ENCODE results near the gene HSD3B7. TPM values are rescaled to one million over a fixed set of nuclear protein-coding genes. Genes with fewer than 3 reads are reported as not detected.
"Not testable (repeated sequence)": the region's sequence is repeated elsewhere in the genome, so short reads cannot be mapped to it uniquely, and the experiment has no call there.

HSD3B7 gene
- 10 to 100 TPM in 1 of 2 donors, 1 to 10 TPM in 1; 6.6 to 12.1 TPM for polyA plus RNA-seq

- H3K27ac ChIP-seq (ENCODE audit: low read depth in 2 of 2, low read length in 1 of 2): peak within 1 kb of the TSS; percentile 65 to 67
Measured at GRCh38 chr16:30984669-30985400, at the start of gene HSD3B7. HSD3B7 (plus strand) TSS chr16:30985207; CDS start chr16:30985659, 452 bp downstream.

GRCh38 chr16:30937692-30938091 lies 47.3 kb upstream of the HSD3B7 start:
- WGBS, 2 donors: 46 to 53% methylated on average over 5 of the region's 5 CpGs
- peaks cover 4 to 15% of the 10 kb centered on the region in 2 donors for H3K36me3 ChIP-seq (ENCODE audit: control insufficient read depth in 2 of 2, insufficient read depth in 2 of 2, low read length in 1 of 2)
- no peaks in the 10 kb centered on the region for H3K9me3 ChIP-seq (ENCODE audit: control insufficient read depth in 2 of 2, insufficient read depth in 1 of 2, low read depth in 1 of 2, low read length in 1 of 2)
- H3K27me3 ChIP-seq (ENCODE audit: control insufficient read depth in 1 of 2, insufficient read depth in 2 of 2, low read length in 2 of 2): no peaks in the 10 kb centered on the region
- H3K4me3 ChIP-seq (ENCODE audit: low read depth in 1 of 2, low read length in 2 of 2): no peak overlapping the region
- H3K27ac ChIP-seq (ENCODE audit: low read depth in 2 of 2, low read length in 1 of 2): peak overlapping the region in 1 of 2 donors; percentile 7
- peaks cover 4 to 8% of the 10 kb centered on the region in 2 donors for H3K4me1 ChIP-seq (ENCODE audit: control insufficient read depth in 2 of 2, insufficient read depth in 2 of 2, low read length in 1 of 2)

More at GRCh38 chr16:30984669-30985400, at the start of gene HSD3B7:
- Histone ChIP-seq H3K9me3 (ENCODE audit: control insufficient read depth in 2 of 2, insufficient read depth in 1 of 2, low read depth in 1 of 2, low read length in 1 of 2) (no peaks in the 10 kb centered on the region), H3K36me3 (ENCODE audit: control insufficient read depth in 2 of 2, insufficient read depth in 2 of 2, low read length in 1 of 2) (peaks cover 0 to 23% of the 10 kb centered on the region in 2 donors), H3K27me3 (ENCODE audit: control insufficient read depth in 1 of 2, insufficient read depth in 2 of 2, low read length in 2 of 2) (no peaks in the 10 kb centered on the region), H3K4me3 (ENCODE audit: low read depth in 1 of 2, low read length in 2 of 2) (peak within 1 kb of the TSS; percentile 32 to 62), H3K4me1 (ENCODE audit: control insufficient read depth in 2 of 2, insufficient read depth in 2 of 2, low read length in 1 of 2) (peaks cover 0 to 12% of the 10 kb centered on the region in 2 donors)
- 27 to 29% methylated on average over 22 to 24 of the region's 24 CpGs for WGBS, 2 donors

DNA sequence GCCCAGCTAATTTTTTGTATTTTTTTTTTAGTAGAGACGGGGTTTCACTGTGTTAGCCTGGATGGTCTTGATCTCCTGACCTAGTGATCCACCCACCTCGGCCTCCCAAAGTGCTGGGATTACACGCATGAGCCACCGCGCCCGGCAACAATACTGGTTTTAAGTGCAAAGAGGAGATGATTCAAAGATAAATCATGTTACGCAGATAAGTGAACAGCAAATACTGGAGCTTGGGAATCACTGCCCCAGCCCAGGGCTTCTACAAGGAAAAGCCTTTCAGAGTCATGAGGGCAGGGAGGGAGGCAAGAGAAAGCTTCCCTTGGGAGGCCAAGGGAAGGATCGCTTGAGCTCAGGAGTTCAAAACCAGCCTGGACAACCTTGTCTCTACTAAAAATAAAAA lies 45.4 kb upstream of the HSD3B7 start:
- H3K4me1 ChIP-seq (ENCODE audit: control insufficient read depth in 2 of 2, insufficient read depth in 2 of 2, low read length in 1 of 2); H3K4me3 ChIP-seq (ENCODE audit: low read depth in 1 of 2, low read length in 2 of 2); H3K9me3 ChIP-seq (ENCODE audit: control insufficient read depth in 2 of 2, insufficient read depth in 1 of 2, low read depth in 1 of 2, low read length in 1 of 2); H3K27me3 ChIP-seq (ENCODE audit: control insufficient read depth in 1 of 2, insufficient read depth in 2 of 2, low read length in 2 of 2): not testable (repeated sequence)
- Histone ChIP-seq H3K27ac (ENCODE audit: low read depth in 2 of 2, low read length in 1 of 2) (peak overlapping the region in 1 of 2 donors; percentile 24), H3K36me3 (ENCODE audit: control insufficient read depth in 2 of 2, insufficient read depth in 2 of 2, low read length in 1 of 2) (peaks cover 6 to 23% of the 10 kb centered on the region in 2 donors)
- 77 to 85% methylated on average over 8 of the region's 8 CpGs for WGBS, 2 donors

- Histone ChIP-seq H3K36me3 (ENCODE audit: control insufficient read depth in 2 of 2, insufficient read depth in 2 of 2, low read length in 1 of 2) (peaks cover 5 to 24% of the 10 kb centered on the region in 2 donors), H3K9me3 (ENCODE audit: control insufficient read depth in 2 of 2, insufficient read depth in 1 of 2, low read depth in 1 of 2, low read length in 1 of 2) (no peaks in the 10 kb centered on the region), H3K4me1 (ENCODE audit: control insufficient read depth in 2 of 2, insufficient read depth in 2 of 2, low read length in 1 of 2) (peaks cover 4 to 8% of the 10 kb centered on the region in 2 donors), H3K27ac (ENCODE audit: low read depth in 2 of 2, low read length in 1 of 2) (peak overlapping the region in 1 of 2 donors; percentile 47), H3K4me3 (ENCODE audit: low read depth in 1 of 2, low read length in 2 of 2) (no peak overlapping the region), H3K27me3 (ENCODE audit: control insufficient read depth in 1 of 2, insufficient read depth in 2 of 2, low read length in 2 of 2) (no peaks in the 10 kb centered on the region)
- 19 to 20% methylated on average over 15 of the region's 15 CpGs for WGBS, 2 donors
Measured at GRCh38 chr16:30941600-30942425, 43.2 kb upstream of the HSD3B7 start.

GRCh38 chr16:30942426-30942806 lies 42.6 kb upstream of the HSD3B7 start:
- H3K36me3 ChIP-seq (ENCODE audit: control insufficient read depth in 2 of 2, insufficient read depth in 2 of 2, low read length in 1 of 2): peaks cover 5 to 21% of the 10 kb centered on the region in 2 donors
- 81% methylated on average over 4 of the region's 4 CpGs for WGBS, 2 donors
- peaks cover 4 to 8% of the 10 kb centered on the region in 2 donors for H3K4me1 ChIP-seq (ENCODE audit: control insufficient read depth in 2 of 2, insufficient read depth in 2 of 2, low read length in 1 of 2)
- H3K27ac ChIP-seq (ENCODE audit: low read depth in 2 of 2, low read length in 1 of 2): peak overlapping the region in 1 of 2 donors; percentile 33
- H3K9me3 ChIP-seq (ENCODE audit: control insufficient read depth in 2 of 2, insufficient read depth in 1 of 2, low read depth in 1 of 2, low read length in 1 of 2): no peaks in the 10 kb centered on the region
- no peak overlapping the region for H3K4me3 ChIP-seq (ENCODE audit: low read depth in 1 of 2, low read length in 2 of 2)
- H3K27me3 ChIP-seq (ENCODE audit: control insufficient read depth in 1 of 2, insufficient read depth in 2 of 2, low read length in 2 of 2): no peaks in the 10 kb centered on the region

DNA sequence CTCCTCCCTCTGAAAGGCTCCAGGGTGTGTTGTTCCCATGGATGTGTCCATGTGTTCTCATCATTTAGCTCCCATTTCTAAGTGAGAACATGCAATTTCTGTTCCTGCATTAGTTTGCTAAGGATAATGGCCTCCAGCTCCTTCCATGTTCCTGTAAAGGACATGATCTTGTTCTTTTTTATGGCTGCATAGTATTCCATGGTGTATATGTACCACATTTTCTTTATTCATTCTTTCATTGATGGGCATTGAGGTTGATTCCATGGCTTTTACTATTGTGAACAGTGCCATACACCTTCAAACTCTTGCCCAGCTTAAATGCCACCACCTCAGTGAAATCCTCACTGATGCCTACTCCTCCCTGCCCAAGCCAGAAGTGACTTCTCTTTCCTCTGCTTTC lies 40.7 kb upstream of the HSD3B7 start:
- H3K27ac ChIP-seq (ENCODE audit: low read depth in 2 of 2, low read length in 1 of 2): no peak overlapping the region
- no peaks in the 10 kb centered on the region for H3K27me3 ChIP-seq (ENCODE audit: control insufficient read depth in 1 of 2, insufficient read depth in 2 of 2, low read length in 2 of 2)
- H3K4me3 ChIP-seq (ENCODE audit: low read depth in 1 of 2, low read length in 2 of 2): no peak overlapping the region
- no peaks in the 10 kb centered on the region for H3K9me3 ChIP-seq (ENCODE audit: control insufficient read depth in 2 of 2, insufficient read depth in 1 of 2, low read depth in 1 of 2, low read length in 1 of 2)
- peaks cover 5 to 19% of the 10 kb centered on the region in 2 donors for H3K36me3 ChIP-seq (ENCODE audit: control insufficient read depth in 2 of 2, insufficient read depth in 2 of 2, low read length in 1 of 2)
- peaks cover 4 to 8% of the 10 kb centered on the region in 2 donors for H3K4me1 ChIP-seq (ENCODE audit: control insufficient read depth in 2 of 2, insufficient read depth in 2 of 2, low read length in 1 of 2)

- H3K27ac ChIP-seq (ENCODE audit: low read depth in 2 of 2, low read length in 1 of 2): no peak overlapping the region
- peak overlapping the region in 1 of 2 donors; percentile 8 for H3K4me3 ChIP-seq (ENCODE audit: low read depth in 1 of 2, low read length in 2 of 2)
- peaks cover 6 to 19% of the 10 kb centered on the region in 2 donors for H3K4me1 ChIP-seq (ENCODE audit: control insufficient read depth in 2 of 2, insufficient read depth in 2 of 2, low read length in 1 of 2)
- WGBS, 2 donors: 85 to 87% methylated on average over 37 to 38 of the region's 38 CpGs
- peaks cover 5 to 19% of the 10 kb centered on the region in 2 donors for H3K36me3 ChIP-seq (ENCODE audit: control insufficient read depth in 2 of 2, insufficient read depth in 2 of 2, low read length in 1 of 2)
- no peaks in the 10 kb centered on the region for H3K9me3 ChIP-seq (ENCODE audit: control insufficient read depth in 2 of 2, insufficient read depth in 1 of 2, low read depth in 1 of 2, low read length in 1 of 2)
- H3K27me3 ChIP-seq (ENCODE audit: control insufficient read depth in 1 of 2, insufficient read depth in 2 of 2, low read length in 2 of 2): no peaks in the 10 kb centered on the region
Measured at GRCh38 chr16:30946671-30947540, 38.1 kb upstream of the HSD3B7 start.

GRCh38 chr16:30947541-30947858 lies 37.5 kb upstream of the HSD3B7 start:
- Histone ChIP-seq H3K9me3 (ENCODE audit: control insufficient read depth in 2 of 2, insufficient read depth in 1 of 2, low read depth in 1 of 2, low read length in 1 of 2) (no peaks in the 10 kb centered on the region), H3K4me3 (ENCODE audit: low read depth in 1 of 2, low read length in 2 of 2) (no peak overlapping the region), H3K27ac (ENCODE audit: low read depth in 2 of 2, low read length in 1 of 2) (peak overlapping the region; percentile 79 to 94), H3K36me3 (ENCODE audit: control insufficient read depth in 2 of 2, insufficient read depth in 2 of 2, low read length in 1 of 2) (peaks cover 5 to 19% of the 10 kb centered on the region in 2 donors), H3K4me1 (ENCODE audit: control insufficient read depth in 2 of 2, insufficient read depth in 2 of 2, low read length in 1 of 2) (peaks cover 6 to 16% of the 10 kb centered on the region in 2 donors), H3K27me3 (ENCODE audit: control insufficient read depth in 1 of 2, insufficient read depth in 2 of 2, low read length in 2 of 2) (no peaks in the 10 kb centered on the region)
- 71 to 74% methylated on average over 3 of the region's 3 CpGs for WGBS, 2 donors
